ENCODE measurements around the gene MYH9. TPM values are rescaled to one million over a fixed set of nuclear protein-coding genes. Genes with fewer than 3 reads are reported as not detected.

MYH9 gene
- total RNA-seq, 1 experiment from 2014 or later: 788 TPM

GRCh38 chr22:36305813-36306212, 82.0 kb downstream of the MYH9 start:
- in situ Hi-C loops (cut with HindIII; ENCODE audit: low pct_unique_long_range_greater_than_20kb, low sequenced_read_pairs): no loop called here
- CTCF ChIA-PET: no interaction called here
- no peaks in the 10 kb centered on the region for H3K9me3 ChIP-seq (ENCODE audit: control insufficient read depth, insufficient read depth, low read depth, low read length)
- H3K4me3 ChIP-seq (ENCODE audit: low read depth in 2 of 2, low read length in 2 of 2): no peak overlapping the region
- H3K36me3 ChIP-seq (ENCODE audit: control insufficient read depth, insufficient read depth, low read length): peaks cover 28% of the 10 kb centered on the region
- DNase-seq (ENCODE audit: low read depth, low spot score): no peak
- peaks cover 21% of the 10 kb centered on the region for H3K4me1 ChIP-seq (ENCODE audit: control insufficient read depth, insufficient read depth, low read length)
- no TSS peak for BruUV-seq (replicated peaks)
- intact Hi-C loops (cut with micrococcal nuclease; ENCODE audit: unreplicated experiment): no loop called here
- POLR2A ChIA-PET: interaction anchor here (0.6 kb wide), 1 partner anchor 827 kb away, joined by 9 read pairs; no protein-coding TSS in a partner anchor
- no peak overlapping the region; the same call in 1 of the 2 replicates for H3K27ac ChIP-seq (ENCODE audit: low read length)
- no peak for ATAC-seq
- no peak for TF ChIP-seq TCF7L2 (IDR thresholded peaks at IDR 0.05; ENCODE audit: low read depth, low read length)
- TF ChIP-seq POLR2AphosphoS5 (IDR thresholded peaks at IDR 0.05; ENCODE audit: low read depth, low read length): no peak
- TF ChIP-seq SIN3A (IDR thresholded peaks at IDR 0.05; ENCODE audit: borderline replicate concordance, insufficient read depth, low read depth, low read length): no peak
- TF ChIP-seq REST (IDR thresholded peaks at IDR 0.05; ENCODE audit: insufficient read depth in 1 of 2, low read depth in 2 of 2, low read length in 1 of 2): no peak
- no peak for TF ChIP-seq CTCF (IDR thresholded peaks at IDR 0.05)
- H3K27me3 ChIP-seq (ENCODE audit: control insufficient read depth, insufficient read depth, low read length): no peaks in the 10 kb centered on the region

- no peak for TF ChIP-seq REST (IDR thresholded peaks at IDR 0.05; ENCODE audit: insufficient read depth in 1 of 2, low read depth in 2 of 2, low read length in 1 of 2)
- TF ChIP-seq POLR2AphosphoS5 (IDR thresholded peaks at IDR 0.05; ENCODE audit: low read depth, low read length): no peak
- TF ChIP-seq TCF7L2 (IDR thresholded peaks at IDR 0.05; ENCODE audit: low read depth, low read length): no peak
- TF ChIP-seq SIN3A (IDR thresholded peaks at IDR 0.05; ENCODE audit: borderline replicate concordance, insufficient read depth, low read depth, low read length): no peak
- TF ChIP-seq CTCF (IDR thresholded peaks at IDR 0.05): no peak
- H3K36me3 ChIP-seq (ENCODE audit: control insufficient read depth, insufficient read depth, low read length): peaks cover 26% of the 10 kb centered on the region
- intact Hi-C loops (cut with micrococcal nuclease; ENCODE audit: unreplicated experiment): loop anchor here (5.0 kb wide), 1 partner anchor 168 kb away; no protein-coding TSS in a partner anchor
- ATAC-seq (no peak), DNase-seq (ENCODE audit: low read depth, low spot score) (no peak)
- POLR2A ChIA-PET: no interaction called here
- in situ Hi-C loops (cut with HindIII; ENCODE audit: low pct_unique_long_range_greater_than_20kb, low sequenced_read_pairs): no loop called here
- H3K4me3 ChIP-seq (ENCODE audit: low read depth in 2 of 2, low read length in 2 of 2): no peak overlapping the region
- no peaks in the 10 kb centered on the region for H3K27me3 ChIP-seq (ENCODE audit: control insufficient read depth, insufficient read depth, low read length)
- peaks cover 21% of the 10 kb centered on the region for H3K4me1 ChIP-seq (ENCODE audit: control insufficient read depth, insufficient read depth, low read length)
- CTCF ChIA-PET: no interaction called here
- no peaks in the 10 kb centered on the region for H3K9me3 ChIP-seq (ENCODE audit: control insufficient read depth, insufficient read depth, low read depth, low read length)
- H3K27ac ChIP-seq (ENCODE audit: low read length): no peak overlapping the region
- BruUV-seq (replicated peaks): no TSS peak
These were observed 83.3 kb downstream of the MYH9 start for GRCh38 chr22:36304429-36304828.

Measured in Panc1 (cell line).